Stimulated activated CD8-positive, alpha-beta memory T cell treated with anti-CD3 and anti-CD28 coated beads, Interleukin-7, amount 100 ng/mL, for 1 hour (primary cell): Measurements from ENCODE around the gene HDGFL3.
"Not testable (repeated sequence)": the region's sequence is repeated elsewhere in the genome, so short reads cannot be mapped to it uniquely, and the experiment has no call there.

ENCODE experiments used
- DNase-seq, 2 donors: peaks; one replicate each; pipeline ENCODE4 v3.0.0-alpha.2; 2020; ENCODE audit warnings: low read depth in 2 of 2

The HDGFL3 gene

GRCh38 chr15:83207660-83208366 lies at the start of gene HDGFL3:
Gene HDGFL3 (minus strand): TSS chr15:83207823. CDS start chr15:83207414, 409 bp downstream.
- no peak for DNase-seq

DNA sequence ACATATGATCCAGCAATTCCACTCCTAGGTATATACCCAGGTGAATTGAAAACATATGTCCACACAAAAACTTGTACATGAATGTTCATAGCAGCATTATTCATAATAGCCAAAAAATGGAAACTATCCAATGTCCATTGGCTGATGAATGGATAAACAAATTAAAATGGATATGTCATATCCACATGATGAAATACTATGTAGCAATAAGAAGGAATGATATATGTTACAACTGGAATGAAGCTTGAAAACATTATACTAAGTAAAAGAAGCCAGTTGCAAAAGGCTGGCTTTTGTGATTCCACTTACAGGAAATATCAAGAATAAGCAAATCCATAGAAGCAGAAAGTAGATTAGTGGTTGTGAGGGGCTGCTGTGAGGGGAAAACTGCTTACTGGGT lies 43.2 kb upstream of the HDGFL3 start:
- no peak for DNase-seq

DNA sequence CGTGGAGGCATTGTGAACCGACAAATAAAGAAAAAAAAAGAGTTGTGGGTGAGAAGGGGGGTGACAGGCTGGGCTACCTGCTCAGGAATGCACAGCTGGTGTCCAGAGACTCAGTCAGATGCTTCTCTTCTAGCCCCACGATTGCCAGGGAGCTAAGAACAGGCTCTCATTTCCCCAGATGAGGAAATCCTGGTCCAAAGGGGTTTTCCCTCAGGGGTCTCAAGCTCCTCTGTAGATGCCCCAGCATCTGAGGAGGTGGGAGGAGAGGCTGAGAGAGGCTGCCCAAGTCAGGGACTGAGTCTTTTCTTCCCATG lies 41.4 kb upstream of the HDGFL3 start:
- no peak for DNase-seq

GRCh38 chr15:83248151-83249029 lies 40.8 kb upstream of the HDGFL3 start:
- DNase-seq = no peak

- DNase-seq = no peak
Measured at GRCh38 chr15:83243634-83244033, 36.0 kb upstream of the HDGFL3 start.

DNA sequence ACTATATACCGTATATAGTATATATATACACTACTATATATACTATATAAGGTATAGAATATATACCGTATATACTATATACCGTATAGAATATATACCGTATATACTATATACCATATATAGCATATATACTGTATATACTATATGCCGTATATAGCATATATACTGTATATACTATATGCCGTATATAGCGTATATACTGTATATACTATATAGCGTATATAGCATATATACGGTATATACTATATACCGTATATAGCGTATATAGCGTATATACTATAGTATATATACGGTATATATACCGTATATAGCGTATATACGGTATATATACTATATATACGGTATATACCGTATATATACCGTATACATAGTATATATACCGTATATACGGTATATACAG lies 22.6 kb upstream of the HDGFL3 start:
- DNase-seq = no peak

- no peak for DNase-seq
Measured at GRCh38 chr15:83225449-83225848, 17.8 kb upstream of the HDGFL3 start.

GRCh38 chr15:83221781-83222180 lies 14.2 kb upstream of the HDGFL3 start:
- DNase-seq = not testable (repeated sequence)

GRCh38 chr15:83219026-83219425 lies 11.4 kb upstream of the HDGFL3 start:
- DNase-seq = no peak

- DNase-seq = no peak
Measured at GRCh38 chr15:83215306-83215705, 7.7 kb upstream of the HDGFL3 start.

GRCh38 chr15:83210619-83211018 lies 3.0 kb upstream of the HDGFL3 start:
- DNase-seq = no peak

DNA sequence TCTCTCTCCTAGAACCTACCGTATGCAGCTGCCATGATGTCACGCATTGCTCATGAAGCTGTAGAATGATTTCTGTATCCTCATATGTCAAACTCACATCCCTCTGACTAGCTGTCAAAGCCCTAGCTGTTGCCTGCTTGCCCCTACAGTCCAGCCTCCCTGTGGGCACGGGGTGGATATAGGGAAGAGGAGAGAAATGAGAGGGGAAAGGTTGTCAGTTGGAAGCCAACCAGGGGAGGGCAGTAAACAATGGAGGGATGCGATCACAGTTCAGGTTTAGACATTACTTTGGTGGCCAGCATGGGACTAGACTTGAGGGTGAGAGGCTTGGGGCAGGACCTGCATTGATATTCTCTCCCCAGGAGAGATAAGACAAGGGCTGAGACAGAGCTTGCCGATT lies 1.7 kb upstream of the HDGFL3 start:
- no peak for DNase-seq

GRCh38 chr15:83208367-83208661 lies 691 bp upstream of the HDGFL3 start:
- no peak for DNase-seq

DNA sequence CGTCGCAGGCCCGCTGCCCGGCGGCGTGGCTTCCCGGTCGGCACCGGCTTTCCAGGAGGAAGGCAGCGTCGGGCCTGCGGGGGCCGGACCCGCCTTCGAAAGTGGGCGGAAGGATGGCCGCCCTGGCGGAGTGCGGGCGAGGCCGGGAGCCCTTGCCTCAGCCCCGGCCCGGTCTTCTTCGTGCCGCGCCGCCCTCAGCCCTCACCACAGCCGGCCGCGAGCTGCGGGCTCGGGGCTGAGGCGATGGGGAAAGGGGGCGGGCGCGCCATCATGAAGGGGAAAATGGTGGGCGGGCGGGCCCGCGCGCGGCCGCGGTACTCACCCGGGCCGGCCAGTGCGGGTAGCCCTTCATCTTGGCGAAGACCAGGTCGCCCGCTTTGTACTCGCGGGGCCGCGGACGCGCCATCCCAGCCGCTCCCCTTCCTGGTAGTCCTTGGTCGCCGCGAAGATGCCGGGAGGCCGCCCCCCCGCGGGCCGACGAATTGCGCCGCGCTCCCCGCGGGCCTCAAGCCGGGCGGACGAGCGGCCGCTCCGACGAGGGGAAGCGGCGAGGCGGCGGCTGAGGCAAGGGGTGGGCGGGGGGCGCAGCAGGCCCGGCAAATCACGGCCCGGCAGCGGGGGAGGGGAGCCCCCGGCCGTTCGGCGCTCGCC lies 489 bp downstream of the HDGFL3 start:
- DNase-seq = no peak

DNA sequence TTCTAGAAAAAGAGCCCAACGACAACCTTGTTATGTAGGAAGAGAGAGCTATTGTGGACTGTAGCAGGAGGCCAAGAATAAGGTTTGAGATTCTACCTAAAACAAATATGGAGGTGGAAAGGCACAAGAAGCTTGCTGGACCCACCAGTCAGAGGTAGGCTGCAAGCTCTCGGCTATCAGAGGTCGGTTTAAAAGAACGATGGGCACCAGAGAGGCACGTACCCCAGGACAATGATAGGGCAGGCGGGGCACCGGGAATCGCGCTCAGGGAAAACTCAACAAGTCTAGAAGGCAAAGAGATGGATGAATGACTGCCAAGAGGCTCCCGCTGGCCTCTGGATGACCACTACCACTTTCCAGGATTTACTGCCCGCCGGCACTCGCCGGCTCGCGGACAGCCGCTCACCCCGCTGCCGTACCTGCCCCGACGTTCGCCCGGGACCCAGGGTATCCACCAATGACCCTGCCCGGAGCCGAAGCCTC lies 1.1 kb downstream of the HDGFL3 start:
- DNase-seq = no peak

DNA sequence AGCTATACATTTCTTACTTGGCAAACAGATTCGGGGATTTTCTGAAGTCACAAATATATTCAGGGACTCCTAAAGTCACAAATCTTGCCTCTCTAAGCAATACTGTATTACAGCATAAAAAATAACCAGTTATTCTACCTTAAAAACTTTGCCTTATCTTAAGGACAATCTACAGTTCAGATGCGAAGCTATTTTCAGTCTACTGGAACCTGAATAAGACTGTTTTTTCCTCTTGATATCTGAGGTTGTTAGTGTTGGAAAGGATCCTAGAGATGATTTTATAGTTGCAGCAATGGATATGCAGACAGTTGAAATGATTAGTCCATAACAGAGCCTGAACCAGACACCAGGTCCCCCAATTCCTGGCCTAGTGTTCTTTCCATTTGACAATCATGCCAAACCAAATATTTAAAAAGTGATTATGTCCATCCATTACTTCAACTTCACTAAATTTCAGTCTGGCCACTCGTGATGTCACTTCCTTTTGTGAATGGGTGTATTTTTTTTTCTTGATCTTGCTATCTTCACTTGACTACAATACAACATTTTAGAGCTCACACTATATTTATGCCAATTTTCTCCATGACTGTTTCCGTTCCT lies 1.8 kb downstream of the HDGFL3 start:
- no peak for DNase-seq

GRCh38 chr15:83204697-83205096 lies 2.9 kb downstream of the HDGFL3 start:
- DNase-seq = no peak

DNA sequence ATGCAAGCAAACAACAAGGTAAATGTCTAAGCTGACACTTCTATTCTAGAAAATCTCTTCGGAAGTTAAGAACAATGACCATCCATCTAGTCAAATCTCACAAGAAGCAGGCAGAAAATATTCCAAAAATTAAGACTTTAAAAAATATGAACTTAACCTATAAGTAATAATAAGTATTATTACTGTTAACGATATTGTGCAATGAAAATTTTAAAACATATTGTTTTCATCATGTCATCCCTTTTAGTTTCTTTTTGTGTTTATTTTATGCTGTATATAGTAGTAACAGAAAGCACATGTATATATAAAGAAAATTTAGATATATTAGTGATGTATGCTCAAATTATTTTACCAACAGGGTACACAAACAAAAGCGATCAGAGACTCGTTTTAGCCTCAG lies 4.1 kb downstream of the HDGFL3 start:
- DNase-seq = no peak

DNA sequence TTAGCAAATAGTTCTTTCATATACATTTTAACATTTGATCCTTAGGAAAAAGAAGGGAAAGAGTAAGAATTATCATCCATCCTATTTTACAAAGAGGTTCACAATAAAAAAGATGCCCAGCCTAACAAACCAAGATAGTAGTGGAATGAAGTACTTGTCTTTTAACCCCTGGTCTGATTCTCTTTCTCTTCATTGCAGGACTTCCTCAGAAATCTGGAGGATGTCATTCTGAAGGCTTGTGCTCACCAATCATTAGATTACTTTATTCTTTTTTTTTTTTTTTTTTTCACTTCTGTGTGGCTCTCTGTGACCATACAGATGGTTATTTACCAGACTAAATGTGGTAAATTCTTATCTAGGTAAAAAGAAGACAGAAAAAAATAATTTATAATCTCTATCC lies 7.0 kb downstream of the HDGFL3 start:
- DNase-seq = no peak

DNA sequence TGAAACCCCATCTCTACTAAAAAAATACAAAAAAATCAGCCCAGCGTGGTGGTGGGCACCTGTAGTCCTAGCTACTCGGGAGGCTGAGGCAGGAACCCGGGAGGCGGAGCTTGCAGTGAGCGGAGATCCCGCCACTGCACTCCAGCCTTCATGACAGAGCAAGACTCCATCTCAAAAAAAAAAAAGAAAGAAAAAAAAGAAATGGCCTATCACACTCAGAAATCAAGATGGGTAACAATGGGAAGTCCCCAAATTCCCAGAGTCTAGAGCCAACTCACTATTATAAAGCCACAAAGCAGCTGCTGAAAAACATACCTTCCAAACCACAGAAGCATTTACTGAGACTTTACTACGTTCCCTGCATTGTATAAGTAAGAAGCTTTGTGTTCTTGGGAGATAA lies 7.5 kb downstream of the HDGFL3 start:
- no peak for DNase-seq

GRCh38 chr15:83199288-83199687 lies 8.3 kb downstream of the HDGFL3 start:
- no peak for DNase-seq

- DNase-seq = no peak
Measured at GRCh38 chr15:83198476-83198875, 9.1 kb downstream of the HDGFL3 start.

DNA sequence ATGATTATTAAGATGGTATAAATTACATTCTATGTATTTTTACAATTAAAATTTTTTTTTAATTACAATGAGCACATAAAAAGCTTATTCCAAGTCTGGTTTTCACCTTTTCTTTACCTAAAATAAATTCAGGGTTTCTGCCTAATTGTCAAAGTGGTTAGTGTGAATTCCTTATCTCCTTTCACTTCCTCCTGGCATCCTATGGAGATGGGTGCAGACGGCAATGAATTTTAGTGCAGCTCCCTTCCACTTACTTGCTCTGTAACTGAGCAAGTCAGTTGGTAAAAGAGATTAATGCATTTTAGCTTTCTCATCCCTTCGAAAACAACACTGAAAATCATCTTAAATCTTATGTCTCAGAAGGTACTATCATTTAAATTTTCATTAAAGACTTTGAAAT lies 13.1 kb downstream of the HDGFL3 start:
- no peak for DNase-seq
